ENCODE measurements around the gene RAET1E. TPM values are rescaled to one million over a fixed set of nuclear protein-coding genes. Genes with fewer than 3 reads are reported as not detected.

RAET1E gene
- total RNA-seq, 1 donor from 2014 or later = not detected

GRCh38 chr6:149884617-149885016 lies 13.3 kb downstream of the RAET1E start:
- no peak for DNase-seq (ENCODE audit: low spot score, unreplicated experiment)
- H3K36me3 Mint-ChIP-seq (ENCODE audit: insufficient read depth) = no peaks in the 10 kb centered on the region
- no peak overlapping the region for H3K27ac Mint-ChIP-seq
- peaks cover 2% of the 10 kb centered on the region for H3K4me1 Mint-ChIP-seq (ENCODE audit: low read depth)
- no peaks in the 10 kb centered on the region for H3K9me3 Mint-ChIP-seq (ENCODE audit: low read depth)
- H3K27me3 Mint-ChIP-seq = peaks cover 73% of the 10 kb centered on the region
- TF ChIP-seq CTCF (IDR thresholded peaks at IDR 0.05; ENCODE audit: unreplicated experiment) = no peak
- no peak overlapping the region for H3K4me3 Mint-ChIP-seq (ENCODE audit: low read depth)

GRCh38 chr6:149884215-149884614 lies 13.7 kb downstream of the RAET1E start:
- no peak for DNase-seq (ENCODE audit: low spot score, unreplicated experiment)
- H3K4me3 Mint-ChIP-seq (ENCODE audit: low read depth) = no peak overlapping the region
- no peak overlapping the region for H3K27ac Mint-ChIP-seq
- TF ChIP-seq CTCF (IDR thresholded peaks at IDR 0.05; ENCODE audit: unreplicated experiment) = no peak
- H3K27me3 Mint-ChIP-seq = peaks cover 73% of the 10 kb centered on the region
- H3K9me3 Mint-ChIP-seq (ENCODE audit: low read depth) = no peaks in the 10 kb centered on the region
- H3K36me3 Mint-ChIP-seq (ENCODE audit: insufficient read depth) = no peaks in the 10 kb centered on the region
- H3K4me1 Mint-ChIP-seq (ENCODE audit: low read depth) = peaks cover 2% of the 10 kb centered on the region

GRCh38 chr6:149881860-149882259 lies 16.1 kb downstream of the RAET1E start:
- TF ChIP-seq CTCF (IDR thresholded peaks at IDR 0.05; ENCODE audit: unreplicated experiment) = no peak
- Mint-ChIP-seq H3K27ac (no peak overlapping the region), H3K4me3 (ENCODE audit: low read depth) (no peak overlapping the region), H3K36me3 (ENCODE audit: insufficient read depth) (no peaks in the 10 kb centered on the region), H3K9me3 (ENCODE audit: low read depth) (no peaks in the 10 kb centered on the region), H3K27me3 (peaks cover 73% of the 10 kb centered on the region), H3K4me1 (ENCODE audit: low read depth) (no peaks in the 10 kb centered on the region)
- DNase-seq (ENCODE audit: low spot score, unreplicated experiment) = no peak

- peaks cover 73% of the 10 kb centered on the region for H3K27me3 Mint-ChIP-seq
- H3K36me3 Mint-ChIP-seq (ENCODE audit: insufficient read depth) = no peaks in the 10 kb centered on the region
- H3K4me3 Mint-ChIP-seq (ENCODE audit: low read depth) = no peak overlapping the region
- no peak for TF ChIP-seq CTCF (IDR thresholded peaks at IDR 0.05; ENCODE audit: unreplicated experiment)
- H3K27ac Mint-ChIP-seq = no peak overlapping the region
- no peak for DNase-seq (ENCODE audit: low spot score, unreplicated experiment)
- no peaks in the 10 kb centered on the region for H3K4me1 Mint-ChIP-seq (ENCODE audit: low read depth)
- H3K9me3 Mint-ChIP-seq (ENCODE audit: low read depth) = no peaks in the 10 kb centered on the region
Observed at GRCh38 chr6:149881066-149881766, 16.7 kb downstream of the RAET1E start.

- Mint-ChIP-seq H3K27ac (no peak overlapping the region), H3K4me3 (ENCODE audit: low read depth) (no peak overlapping the region), H3K9me3 (ENCODE audit: low read depth) (peaks cover 7% of the 10 kb centered on the region), H3K36me3 (ENCODE audit: insufficient read depth) (no peaks in the 10 kb centered on the region), H3K27me3 (peaks cover 60% of the 10 kb centered on the region), H3K4me1 (ENCODE audit: low read depth) (no peaks in the 10 kb centered on the region)
- no peak for TF ChIP-seq CTCF (IDR thresholded peaks at IDR 0.05; ENCODE audit: unreplicated experiment)
- no peak for DNase-seq (ENCODE audit: low spot score, unreplicated experiment)
Observed at GRCh38 chr6:149877659-149878058, 20.3 kb downstream of the RAET1E start.

Measured in progenitor cell of endocrine pancreas (in vitro differentiated cells).